Measurements from ENCODE around the gene MARK1. TPM values are rescaled to one million over a fixed set of nuclear protein-coding genes. Genes with fewer than 3 reads are reported as not detected.
A peak's percentile ranks its signal among the peaks of the same experiment; 100 is the strongest.

The MARK1 gene
- total RNA-seq, 1 experiment from 2014 or later: not detected

GRCh38 chr1:220521778-220522177 lies 6.2 kb upstream of the MARK1 start:
- intact Hi-C loops (cut with micrococcal nuclease; ENCODE audit: unreplicated experiment): loop anchor here (10.0 kb wide), 2 partner anchors 227 to 253 kb away; no protein-coding TSS in a partner anchor
- TF ChIP-seq SIN3A (IDR thresholded peaks at IDR 0.05; ENCODE audit: borderline replicate concordance, insufficient read depth, low read depth, low read length): no peak
- TF ChIP-seq POLR2AphosphoS5 (IDR thresholded peaks at IDR 0.05; ENCODE audit: low read depth, low read length): no peak
- TF ChIP-seq CTCF (IDR thresholded peaks at IDR 0.05): no peak
- no peak for TF ChIP-seq REST (IDR thresholded peaks at IDR 0.05; ENCODE audit: insufficient read depth in 1 of 2, low read depth in 2 of 2, low read length in 1 of 2)
- TF ChIP-seq TCF7L2 (IDR thresholded peaks at IDR 0.05; ENCODE audit: low read depth, low read length): no peak
- H3K36me3 ChIP-seq (ENCODE audit: control insufficient read depth, insufficient read depth, low read length): no peaks in the 10 kb centered on the region
- ATAC-seq (no peak), DNase-seq (ENCODE audit: low read depth, low spot score) (no peak)
- BruUV-seq (replicated peaks): no TSS peak
- POLR2A ChIA-PET: interaction anchor here (0.5 kb wide), 1 partner anchor 18 kb away, joined by 4 read pairs; no protein-coding TSS in a partner anchor
- H3K27me3 ChIP-seq (ENCODE audit: control insufficient read depth, insufficient read depth, low read length): peaks cover 27% of the 10 kb centered on the region
- H3K9me3 ChIP-seq (ENCODE audit: control insufficient read depth, insufficient read depth, low read depth, low read length): no peaks in the 10 kb centered on the region
- no peak overlapping the region for H3K27ac ChIP-seq (ENCODE audit: low read length)
- in situ Hi-C loops (cut with HindIII; ENCODE audit: low pct_unique_long_range_greater_than_20kb, low sequenced_read_pairs): no loop called here
- H3K4me3 ChIP-seq (ENCODE audit: low read depth in 2 of 2, low read length in 2 of 2): no peak overlapping the region
- CTCF ChIA-PET: no interaction called here
- no peaks in the 10 kb centered on the region for H3K4me1 ChIP-seq (ENCODE audit: control insufficient read depth, insufficient read depth, low read length)

GRCh38 chr1:220526294-220526693 lies 1.6 kb upstream of the MARK1 start:
- ChIA-PET CTCF (no interaction called here), POLR2A (no interaction called here)
- no peak for DNase-seq (ENCODE audit: low read depth, low spot score)
- TF ChIP-seq POLR2AphosphoS5 (IDR thresholded peaks at IDR 0.05; ENCODE audit: low read depth, low read length) (no peak), TCF7L2 (IDR thresholded peaks at IDR 0.05; ENCODE audit: low read depth, low read length) (no peak), SIN3A (IDR thresholded peaks at IDR 0.05; ENCODE audit: borderline replicate concordance, insufficient read depth, low read depth, low read length) (no peak), REST (IDR thresholded peaks at IDR 0.05; ENCODE audit: insufficient read depth in 1 of 2, low read depth in 2 of 2, low read length in 1 of 2) (no peak), CTCF (IDR thresholded peaks at IDR 0.05) (peak; percentile 48)
- no TSS peak for BruUV-seq (replicated peaks)
- no peaks in the 10 kb centered on the region for H3K9me3 ChIP-seq (ENCODE audit: control insufficient read depth, insufficient read depth, low read depth, low read length)
- intact Hi-C loops (cut with micrococcal nuclease; ENCODE audit: unreplicated experiment) (loop anchor here (10.0 kb wide), 2 partner anchors 231 to 249 kb away; no protein-coding TSS in a partner anchor), in situ Hi-C loops (cut with HindIII; ENCODE audit: low pct_unique_long_range_greater_than_20kb, low sequenced_read_pairs) (no loop called here)
- H3K36me3 ChIP-seq (ENCODE audit: control insufficient read depth, insufficient read depth, low read length): no peaks in the 10 kb centered on the region
- H3K4me3 ChIP-seq (ENCODE audit: low read depth in 2 of 2, low read length in 2 of 2): no peak overlapping the region
- H3K27ac ChIP-seq (ENCODE audit: low read length): no peak overlapping the region
- no peak for ATAC-seq
- H3K27me3 ChIP-seq (ENCODE audit: control insufficient read depth, insufficient read depth, low read length): peaks cover 55% of the 10 kb centered on the region
- no peaks in the 10 kb centered on the region for H3K4me1 ChIP-seq (ENCODE audit: control insufficient read depth, insufficient read depth, low read length)

Data from Panc1 (cell line).